K562 (cell line): ENCODE results near the gene MYEF2. TPM values are rescaled to one million over a fixed set of nuclear protein-coding genes. Genes with fewer than 3 reads are reported as not detected.

Experiments used
- ATAC-seq: fragments of 200-7000 bp; cut with Tn5 transposase; 3 replicates; pipeline ENCODE4 v1.9.1; 2020; ENCODE audit warnings: moderate library complexity
- BruUV-seq: library from RNA; stranded (reverse); fragments of 400-500 nt; replicated peaks from 2 replicates; lab custom pipeline; 2021; lab: Mats Ljungman, UMichigan
- CTCF ChIA-PET: fragments of 300-600 bp; formaldehyde crosslinking; extraction: SDS; loops from one replicate; lab custom pipeline; 2021; ENCODE audit warnings: low intra/inter-chr PET ratio; lab: Yijun Ruan, JAX
- POLR2A ChIA-PET: fragments of 300-600, 350-650 bp; sonication (Branson Sonifier 250); formaldehyde crosslinking; extraction: SDS; loops from one replicate; lab custom pipeline; 2021; ENCODE audit warnings: antibody characterized with exemption, inconsistent platforms; lab: Yijun Ruan, JAX
- DNase-seq, 4 experiments: peaks; one replicate each; pipeline versions ENCODE4 v3.0.0 to v3.0.0-alpha.2; 2011 to 2018; ENCODE audit warnings: low spot score in 3 of 4, mixed read lengths in 3 of 4; ENCODE audit errors: extremely low read depth in 1 of 4
- FAIRE-seq: peaks from 2 replicates; lab custom pipeline; 2011; peaks lifted over from hg19 to GRCh38; lab: Jason Lieb, UNC
- H2AFZ ChIP-seq: 2 replicates; pipeline ENCODE4 v1.6.0; 2011; ENCODE audit warnings: low read depth, low read length, control low read depth, inconsistent platforms
- H3K27ac ChIP-seq: fragments of 200-600 bp; 3 replicates; pipeline ENCODE4 v1.8.0; 2011; ENCODE audit warnings: low read depth, mild to moderate bottlenecking, control low read depth, inconsistent platforms, low read length, moderate library complexity, mixed read lengths; ENCODE audit errors: extremely low read depth
- H3K27me3 ChIP-seq, 2 experiments: fragments of 300-600 bp in 1 of 2; 2 replicates in 1 of 2; 3 replicates in 1 of 2; pipeline versions ENCODE4 v1.6.0 to v1.8.0; 2011; ENCODE audit warnings: inconsistent platforms in 2 of 2, low read length in 2 of 2, mild to moderate bottlenecking in 1 of 2, mixed read lengths in 1 of 2, moderate library complexity in 1 of 2; ENCODE audit not compliant: control insufficient read depth in 2 of 2, insufficient read depth in 2 of 2
- H3K36me3 ChIP-seq: fragments of 300-600 bp; 3 replicates; pipeline ENCODE4 v1.8.0; 2011; ENCODE audit warnings: mild to moderate bottlenecking, low read length, inconsistent platforms; ENCODE audit not compliant: control insufficient read depth, insufficient read depth
- H3K4me1 ChIP-seq, 2 experiments: fragments of 200-600 bp in 1 of 2; replicated peaks in 1 of 2; 2 replicates in 1 of 2; 3 replicates in 1 of 2; pipeline versions ENCODE4 v1.5.1 to v1.8.0; 2011; ENCODE audit warnings: inconsistent platforms in 2 of 2, low read length in 2 of 2, mild to moderate bottlenecking in 1 of 2, mixed read lengths in 1 of 2, moderate library complexity in 1 of 2; ENCODE audit not compliant: control insufficient read depth in 2 of 2, insufficient read depth in 2 of 2
- H3K4me2 ChIP-seq: 2 replicates; pipeline ENCODE4 v1.6.1; 2011; ENCODE audit warnings: low read length, control low read depth, inconsistent platforms, mixed read lengths; ENCODE audit not compliant: insufficient read depth
- H3K4me3 ChIP-seq: fragments of 200-600 bp; sonication (generic), shearing (Covaris generic); 2 replicates; pipeline ENCODE4 v1.5.1; 2016; ENCODE audit warnings: control low read depth, inconsistent platforms
- H3K79me2 ChIP-seq: fragments of 200-600 bp; 3 replicates; pipeline ENCODE4 v1.8.0; 2011; ENCODE audit warnings: low read length, inconsistent platforms; ENCODE audit not compliant: control insufficient read depth, insufficient read depth
- H3K9ac ChIP-seq, 2 experiments: 2 replicates each; pipeline versions ENCODE4 v1.6.0 to v1.6.1; 2011; ENCODE audit warnings: low read depth in 2 of 2, low read length in 2 of 2, control low read depth in 1 of 2, inconsistent platforms in 1 of 2, mild to moderate bottlenecking in 1 of 2, mixed read lengths in 1 of 2; ENCODE audit not compliant: insufficient read depth in 1 of 2
- H3K9me1 ChIP-seq: one replicate; pipeline ENCODE4 v1.6.0; 2011; ENCODE audit warnings: inconsistent platforms, mild to moderate bottlenecking, low read length, moderate library complexity; ENCODE audit not compliant: control insufficient read depth, insufficient read depth
- H3K9me3 ChIP-seq: replicated peaks from 2 replicates; pipeline ENCODE4 v1.5.1; 2011; ENCODE audit warnings: low read depth, low read length, inconsistent platforms; ENCODE audit not compliant: control insufficient read depth, insufficient read depth
- H4K20me1 ChIP-seq: replicated peaks from 2 replicates; pipeline ENCODE4 v1.6.1; 2011; ENCODE audit warnings: low read length, inconsistent platforms, mixed read lengths; ENCODE audit not compliant: control insufficient read depth, insufficient read depth
- NCOA6 ChIP-seq: fragments of 450-650 bp; IDR thresholded peaks from 2 replicates; pipeline ENCODE4 v1.6.1; 2017; ENCODE audit warnings: mild to moderate bottlenecking
- WGBS: fragments of 100-300 bp; shearing (Covaris generic); methylation state at CpG from one replicate; pipeline ENCODE4 v1.1.6; 2016; ENCODE audit warnings: low coverage, mixed read lengths; ENCODE audit not compliant: insufficient coverage; ENCODE audit errors: missing lambda C conversion rate; 5-methylcytosine and 5-hydroxymethylcytosine counted together
- in situ Hi-C: fragments of 300-500 bp; cut with MboI; formaldehyde crosslinking; loops from 4 replicates; pipeline ENCODE4 v1.15.0; 2018; ENCODE audit warnings: inconsistent platforms, mixed read lengths
- intact Hi-C: fragments of 100-400 bp; cut with micrococcal nuclease; formaldehyde crosslinking; loops from 2 replicates; pipeline ENCODE4 v1.14.2; 2022
- polyA plus RNA-seq, 8 experiments: library from polyadenylated mRNA; depleted of rRNA in 4 of 8; stranded (reverse) in 5 of 8; unstranded in 3 of 8; fragments of >200 nt; fragmentation: Nextera tagmentation in 2 of 8; fragmentation: Illumina TruSeq in 1 of 8; extraction: Ambion mirVana in 2 of 8; extraction: Trizol in 1 of 8; gene quantifications; 2 replicates each; pipeline versions ENCODE4 v1.2.1 to v1.2.3, GENCODE V29; 2011 to 2014; ENCODE audit warnings: inconsistent platforms in 1 of 8, missing spikeins in 1 of 8
- total RNA-seq, 7 experiments: library from RNA; depleted of rRNA in 6 of 7; stranded (reverse); fragments of >200 nt in 6 of 7; fragmentation: Illumina TruSeq in 2 of 7; extraction: Trizol in 2 of 7; gene quantifications; 2 replicates each; pipeline versions ENCODE4 v1.2.1 to v1.2.3, GENCODE V29; 2011 to 2021; ENCODE audit warnings: low replicate concordance in 1 of 7
- TF ChIP-seq, protein P1 (sequence below), 2 experiments: fragments of 450-650 bp; conservative IDR thresholded peaks; 2 replicates each; pipeline ENCODE4 v1.6.1; 2017; ENCODE audit warnings: mild to moderate bottlenecking in 2 of 2, moderate library complexity in 2 of 2
- TF ChIP-seq, protein P2 (sequence below): sonication (generic); formaldehyde crosslinking; IDR thresholded peaks from 2 replicates; pipeline ENCODE4 v1.8.1; 2022; ENCODE audit warnings: missing genetic modification reagents

Gene MYEF2
- total and polyA plus RNA-seq, 9 of the 15 experiments (the other 6 are each of a cell fraction or from before 2014, with no cell fraction given): 0.03 to 0.82 (median 0.19) TPM

DNA sequence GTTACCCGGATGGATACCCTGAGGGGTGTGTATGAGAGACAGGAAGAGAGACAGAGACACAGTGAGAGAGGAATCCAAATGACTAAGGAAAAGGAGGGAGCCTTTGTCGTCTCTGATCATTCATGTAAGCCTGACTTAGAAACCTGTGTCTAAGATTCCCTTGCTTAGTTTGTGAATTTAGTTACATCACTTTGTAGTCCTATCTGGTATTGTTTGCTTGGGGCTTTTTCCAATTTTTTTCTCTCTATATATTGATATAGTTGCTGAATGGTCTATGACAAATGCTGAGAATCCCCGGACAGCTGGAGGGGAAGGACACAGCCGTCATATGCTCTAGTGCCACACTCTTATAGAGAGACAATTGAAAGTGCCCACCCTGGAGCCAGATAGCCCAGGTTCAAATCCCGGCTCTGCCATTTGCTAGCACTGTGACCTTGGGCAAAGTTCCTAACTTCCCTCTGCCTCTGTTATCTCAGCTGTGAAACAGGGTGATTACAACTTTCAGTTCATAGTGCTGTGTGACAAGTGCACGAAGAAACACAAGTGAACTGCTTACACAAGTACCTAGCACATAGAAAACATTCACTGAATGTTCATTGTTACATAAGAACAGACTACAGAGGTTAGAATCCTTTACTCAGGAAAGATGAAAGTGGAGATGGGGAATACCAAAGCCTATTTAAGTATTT, 51.3 kb downstream of the MYEF2 start:
- no peak for FAIRE-seq
- POLR2A ChIA-PET: no interaction called here
- Histone ChIP-seq H3K27ac (no peak overlapping the region), H4K20me1 (no peaks in the 10 kb centered on the region), H3K9me1 (no peaks in the 10 kb centered on the region), H3K36me3 (no peaks in the 10 kb centered on the region), H3K4me3 (no peak overlapping the region)
- in situ Hi-C loops: no loop called here
- CTCF ChIA-PET: no interaction called here
- TF ChIP-seq, protein P1, sequence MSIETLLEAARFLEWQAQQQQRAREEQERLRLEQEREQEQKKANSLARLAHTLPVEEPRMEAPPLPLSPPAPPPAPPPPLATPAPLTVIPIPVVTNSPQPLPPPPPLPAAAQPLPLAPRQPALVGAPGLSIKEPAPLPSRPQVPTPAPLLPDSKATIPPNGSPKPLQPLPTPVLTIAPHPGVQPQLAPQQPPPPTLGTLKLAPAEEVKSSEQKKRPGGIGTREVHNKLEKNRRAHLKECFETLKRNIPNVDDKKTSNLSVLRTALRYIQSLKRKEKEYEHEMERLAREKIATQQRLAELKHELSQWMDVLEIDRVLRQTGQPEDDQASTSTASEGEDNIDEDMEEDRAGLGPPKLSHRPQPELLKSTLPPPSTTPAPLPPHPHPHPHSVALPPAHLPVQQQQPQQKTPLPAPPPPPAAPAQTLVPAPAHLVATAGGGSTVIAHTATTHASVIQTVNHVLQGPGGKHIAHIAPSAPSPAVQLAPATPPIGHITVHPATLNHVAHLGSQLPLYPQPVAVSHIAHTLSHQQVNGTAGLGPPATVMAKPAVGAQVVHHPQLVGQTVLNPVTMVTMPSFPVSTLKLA (conservative IDR thresholded peaks at IDR 0.05): no peak
- no peak for TF ChIP-seq NCOA6
- TF ChIP-seq, protein P2, sequence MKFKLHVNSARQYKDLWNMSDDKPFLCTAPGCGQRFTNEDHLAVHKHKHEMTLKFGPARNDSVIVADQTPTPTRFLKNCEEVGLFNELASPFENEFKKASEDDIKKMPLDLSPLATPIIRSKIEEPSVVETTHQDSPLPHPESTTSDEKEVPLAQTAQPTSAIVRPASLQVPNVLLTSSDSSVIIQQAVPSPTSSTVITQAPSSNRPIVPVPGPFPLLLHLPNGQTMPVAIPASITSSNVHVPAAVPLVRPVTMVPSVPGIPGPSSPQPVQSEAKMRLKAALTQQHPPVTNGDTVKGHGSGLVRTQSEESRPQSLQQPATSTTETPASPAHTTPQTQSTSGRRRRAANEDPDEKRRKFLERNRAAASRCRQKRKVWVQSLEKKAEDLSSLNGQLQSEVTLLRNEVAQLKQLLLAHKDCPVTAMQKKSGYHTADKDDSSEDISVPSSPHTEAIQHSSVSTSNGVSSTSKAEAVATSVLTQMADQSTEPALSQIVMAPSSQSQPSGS (CRISPR knock-in tag): no peak
- TF ChIP-seq, all 486 proteins: peak for 0
- WGBS: 2% methylated on average over 6 of the region's 6 CpGs
- Histone ChIP-seq H2AFZ (no peak overlapping the region), H3K4me2 (no peak overlapping the region), H3K4me1 (no peaks in the 10 kb centered on the region), H3K9ac (no peak overlapping the region), H3K79me2 (no peaks in the 10 kb centered on the region), H3K27me3 (no peaks in the 10 kb centered on the region), H3K9me3 (no peaks in the 10 kb centered on the region)
- DNase-seq: no peak
- intact Hi-C loops: no loop called here
- ATAC-seq: no peak
- BruUV-seq: no TSS peak
